Osteocyte (in vitro differentiated cells): Measurements from ENCODE around the gene KRT6A. TPM values are rescaled to one million over a fixed set of nuclear protein-coding genes. Genes with fewer than 3 reads are reported as not detected.

Experiments used
- DNase-seq: peaks from one replicate; pipeline ENCODE4 v3.0.0; 2021; ENCODE audit warnings: mixed read lengths; ENCODE audit not compliant: unreplicated experiment; ENCODE audit errors: extremely low spot score
- H3K27ac Mint-ChIP-seq: one replicate; pipeline ENCODE4 v1.8.0; 2021; ENCODE audit warnings: mild to moderate bottlenecking, mixed read lengths; ENCODE audit not compliant: unreplicated experiment
- H3K27me3 Mint-ChIP-seq: one replicate; pipeline ENCODE4 v1.8.0; 2021; ENCODE audit warnings: mixed read lengths; ENCODE audit not compliant: unreplicated experiment
- H3K36me3 Mint-ChIP-seq: one replicate; pipeline ENCODE4 v1.8.0; 2021; ENCODE audit warnings: mixed read lengths; ENCODE audit not compliant: unreplicated experiment
- H3K4me1 Mint-ChIP-seq: one replicate; pipeline ENCODE4 v1.8.0; 2021; ENCODE audit warnings: mixed read lengths; ENCODE audit not compliant: unreplicated experiment
- H3K4me3 Mint-ChIP-seq: one replicate; pipeline ENCODE4 v1.8.0; 2021; ENCODE audit warnings: mild to moderate bottlenecking, moderate library complexity, mixed read lengths; ENCODE audit not compliant: unreplicated experiment
- H3K9me3 Mint-ChIP-seq: one replicate; pipeline ENCODE4 v1.8.0; 2021; ENCODE audit warnings: mixed read lengths; ENCODE audit not compliant: unreplicated experiment
- CTCF ChIP-seq: fragments of 200-600 bp; sonication (generic); IDR thresholded peaks from 2 replicates; pipeline ENCODE4 v1.5.0; 2021; ENCODE audit warnings: antibody characterized with exemption, mild to moderate bottlenecking, moderate library complexity
- long read RNA-seq: library from polyadenylated mRNA; unstranded; transcript quantifications from one replicate; pipeline ENCODE4 v2.0.0, GENCODE V29; 2021
- total RNA-seq: library from RNA; stranded (reverse); gene quantifications from 2 replicates; pipeline ENCODE4 v1.2.1, GENCODE V29; 2021

KRT6A gene
- not detected in 2 replicates for total RNA-seq
- long read RNA-seq = 0 reads

GRCh38 chr12:52493172-52493571 lies at the start of gene KRT6A:
Gene KRT6A (minus strand): TSS chr12:52493257. CDS start chr12:52493188, 69 bp downstream.
- H3K36me3 Mint-ChIP-seq = no peaks in the 10 kb centered on the region
- no peak within 1 kb of the TSS for H3K27ac Mint-ChIP-seq
- peaks cover 78% of the 10 kb centered on the region for H3K27me3 Mint-ChIP-seq
- no peak within 1 kb of the TSS for H3K4me3 Mint-ChIP-seq
- no peak for DNase-seq
- H3K4me1 Mint-ChIP-seq = peaks cover 5% of the 10 kb centered on the region
- no peaks in the 10 kb centered on the region for H3K9me3 Mint-ChIP-seq
- no peak for TF ChIP-seq CTCF

DNA sequence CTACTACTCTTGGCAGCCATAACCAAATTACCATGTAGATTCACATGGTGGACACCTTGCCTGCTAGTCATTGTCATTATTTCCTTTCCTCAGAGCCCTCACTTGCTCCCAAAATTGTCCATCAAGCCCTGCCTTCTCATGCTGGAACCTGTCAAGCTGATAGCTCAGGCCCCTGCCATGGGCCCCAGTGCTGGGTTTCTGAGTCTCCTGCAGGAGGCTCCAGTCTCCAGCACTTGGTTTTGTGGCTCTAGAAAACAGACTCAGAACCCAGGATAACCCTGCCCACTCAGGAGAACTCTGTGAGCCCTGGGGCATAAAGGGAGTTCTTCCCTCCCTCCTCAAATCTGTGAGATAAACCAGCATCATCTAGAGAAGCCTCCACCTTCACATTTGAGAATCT lies 49.1 kb upstream of the KRT6A start:
- TF ChIP-seq CTCF = no peak
- H3K27ac Mint-ChIP-seq = no peak overlapping the region
- H3K27me3 Mint-ChIP-seq = peaks cover 24% of the 10 kb centered on the region
- H3K4me1 Mint-ChIP-seq = peaks cover 7% of the 10 kb centered on the region
- no peak for DNase-seq
- no peak overlapping the region for H3K4me3 Mint-ChIP-seq
- H3K9me3 Mint-ChIP-seq = no peaks in the 10 kb centered on the region
- no peaks in the 10 kb centered on the region for H3K36me3 Mint-ChIP-seq

- no peak for DNase-seq
- TF ChIP-seq CTCF = no peak
- no peak overlapping the region for H3K4me3 Mint-ChIP-seq
- no peak overlapping the region for H3K27ac Mint-ChIP-seq
- no peaks in the 10 kb centered on the region for H3K36me3 Mint-ChIP-seq
- H3K4me1 Mint-ChIP-seq = peaks cover 7% of the 10 kb centered on the region
- H3K9me3 Mint-ChIP-seq = no peaks in the 10 kb centered on the region
- peaks cover 26% of the 10 kb centered on the region for H3K27me3 Mint-ChIP-seq
Measured at GRCh38 chr12:52541709-52542108, 48.7 kb upstream of the KRT6A start.

GRCh38 chr12:52540531-52540930 lies 47.5 kb upstream of the KRT6A start:
- Mint-ChIP-seq H3K27ac (no peak overlapping the region), H3K36me3 (no peaks in the 10 kb centered on the region), H3K4me1 (peaks cover 7% of the 10 kb centered on the region), H3K27me3 (peaks cover 19% of the 10 kb centered on the region), H3K4me3 (no peak overlapping the region), H3K9me3 (no peaks in the 10 kb centered on the region)
- no peak for TF ChIP-seq CTCF
- DNase-seq = no peak

GRCh38 chr12:52539821-52540173 lies 46.7 kb upstream of the KRT6A start:
- no peak for DNase-seq
- TF ChIP-seq CTCF = no peak
- no peaks in the 10 kb centered on the region for H3K36me3 Mint-ChIP-seq
- no peak overlapping the region for H3K27ac Mint-ChIP-seq
- H3K27me3 Mint-ChIP-seq = peaks cover 13% of the 10 kb centered on the region
- peaks cover 7% of the 10 kb centered on the region for H3K4me1 Mint-ChIP-seq
- H3K9me3 Mint-ChIP-seq = no peaks in the 10 kb centered on the region
- no peak overlapping the region for H3K4me3 Mint-ChIP-seq
